H1 (cell line): ENCODE measurements around the gene CDK5RAP3. TPM values are rescaled to one million over a fixed set of nuclear protein-coding genes. Genes with fewer than 3 reads are reported as not detected.
A peak's percentile ranks its signal among the peaks of the same experiment; 100 is the strongest.

Experiments
- CTCF ChIA-PET: fragments of 300-600 bp; sonication (Branson Sonifier 250); formaldehyde crosslinking; loops from one replicate; lab custom pipeline; 2021; ENCODE audit not compliant: partially characterized antibody; lab: Charles Lee
- POLR2A ChIA-PET: fragments of 300-600 bp; sonication (Branson Sonifier 250); formaldehyde crosslinking; loops from one replicate; lab custom pipeline; 2021; ENCODE audit warnings: inconsistent platforms; ENCODE audit not compliant: partially characterized antibody; lab: Charles Lee
- DNase-seq, 2 experiments: peaks; one replicate each; pipeline versions ENCODE4 v3.0.0 to v3.0.0-alpha.2; 2010 to 2022; ENCODE audit warnings: low spot score in 2 of 2, low read depth in 1 of 2, mixed read lengths in 1 of 2
- FAIRE-seq: peaks from 2 replicates; lab custom pipeline; 2011; peaks lifted over from hg19 to GRCh38; lab: Jason Lieb, UNC
- H2AFZ ChIP-seq: 2 replicates; pipeline ENCODE4 v1.8.1; 2012; ENCODE audit warnings: low read length, inconsistent platforms
- H2AK5ac ChIP-seq: 2 replicates; pipeline ENCODE4 v1.6.1; 2013; ENCODE audit warnings: low read depth, low read length
- H2BK120ac ChIP-seq: replicated peaks from 2 replicates; pipeline ENCODE3; 2013; ENCODE audit warnings: low read depth, low read length, inconsistent platforms
- H2BK12ac ChIP-seq: 2 replicates; pipeline ENCODE4 v1.6.1; 2013; ENCODE audit warnings: low read depth, low read length
- H2BK15ac ChIP-seq: 2 replicates; pipeline ENCODE4 v1.6.1; 2013; ENCODE audit warnings: low read length
- H2BK20ac ChIP-seq: 2 replicates; pipeline ENCODE4 v1.6.1; 2013; ENCODE audit warnings: low read length
- H2BK5ac ChIP-seq: 2 replicates; pipeline ENCODE4 v1.6.1; 2013; ENCODE audit warnings: low read depth, low read length
- H3K14ac ChIP-seq: 2 replicates; pipeline ENCODE4 v1.6.1; 2013; ENCODE audit warnings: inconsistent platforms; ENCODE audit not compliant: insufficient read length
- H3K18ac ChIP-seq: 2 replicates; pipeline ENCODE4 v1.6.1; 2013; ENCODE audit warnings: low read length; ENCODE audit errors: extremely low read depth
- H3K23ac ChIP-seq: 2 replicates; pipeline ENCODE4 v1.6.1; 2013; ENCODE audit warnings: inconsistent platforms; ENCODE audit not compliant: insufficient read length
- H3K23me2 ChIP-seq: 2 replicates; pipeline ENCODE4 v1.6.1; 2013; ENCODE audit warnings: low read depth, low read length
- H3K27ac ChIP-seq: 2 replicates; pipeline ENCODE4 v1.6.1; 2011; ENCODE audit warnings: low read depth, low read length, inconsistent platforms
- H3K27me3 ChIP-seq, 4 experiments: replicated peaks in 1 of 4; 1 replicate in 1 of 4; 2 replicates in 3 of 4; pipeline versions ENCODE4 v1.6.1 to v1.8.1; 2011 to 2013; ENCODE audit warnings: low read length in 3 of 4, mild to moderate bottlenecking in 3 of 4, inconsistent platforms in 2 of 4, mixed read lengths in 2 of 4, moderate library complexity in 1 of 4; ENCODE audit not compliant: control insufficient read depth in 3 of 4, insufficient read depth in 3 of 4; ENCODE audit errors: extremely low read depth in 1 of 4
- H3K36me3 ChIP-seq, 4 experiments: 2 replicates each; pipeline versions ENCODE4 v1.6.1 to v1.8.1; 2011 to 2013; ENCODE audit warnings: mild to moderate bottlenecking in 4 of 4, low read length in 3 of 4, moderate library complexity in 2 of 4, control low read depth in 1 of 4, inconsistent platforms in 1 of 4; ENCODE audit not compliant: insufficient read depth in 4 of 4, control insufficient read depth in 2 of 4
- H3K4ac ChIP-seq: replicated peaks from 2 replicates; pipeline ENCODE3; 2013; ENCODE audit warnings: low read length, low read depth, mixed read lengths, inconsistent platforms; ENCODE audit not compliant: insufficient read length
- H3K4me1 ChIP-seq, 4 experiments: replicated peaks in 1 of 4; 1 replicate in 1 of 4; 2 replicates in 3 of 4; pipeline versions ENCODE4 v1.6.1 to v1.8.1; 2011 to 2013; ENCODE audit warnings: low read length in 3 of 4, inconsistent platforms in 2 of 4, mixed read lengths in 1 of 4; ENCODE audit not compliant: insufficient read depth in 4 of 4, control insufficient read depth in 3 of 4
- H3K4me2 ChIP-seq, 2 experiments: 2 replicates each; pipeline versions ENCODE4 v1.6.1 to v1.8.1; 2011 to 2013; ENCODE audit warnings: low read depth in 2 of 2, low read length in 2 of 2, control low read depth in 1 of 2, inconsistent platforms in 1 of 2, mild to moderate bottlenecking in 1 of 2; ENCODE audit not compliant: insufficient read depth in 1 of 2
- H3K4me3 ChIP-seq, 4 experiments: fragments of 200-600, 300-600 bp in 1 of 4; sonication (generic), shearing (Covaris generic), sonication (Bioruptor Twin) in 1 of 4; 2 replicates each; pipeline versions ENCODE4 v1.5.1 to v1.8.1; 2011 to 2016; ENCODE audit warnings: low read length in 4 of 4, low read depth in 3 of 4, control low read depth in 2 of 4, inconsistent platforms in 2 of 4, mild to moderate bottlenecking in 2 of 4, mixed read lengths in 1 of 4, moderate library complexity in 1 of 4; ENCODE audit not compliant: insufficient read depth in 2 of 4; ENCODE audit errors: extremely low read depth in 1 of 4
- H3K56ac ChIP-seq: replicated peaks from 2 replicates; pipeline ENCODE3; 2013; ENCODE audit warnings: low read depth, mild to moderate bottlenecking, mixed read lengths, low read length, inconsistent platforms; ENCODE audit not compliant: insufficient read length
- H3K79me1 ChIP-seq: 2 replicates; pipeline ENCODE4 v1.6.1; 2013; ENCODE audit warnings: low read depth, low read length, control low read depth
- H3K79me2 ChIP-seq, 2 experiments: 2 replicates each; pipeline versions ENCODE4 v1.6.1 to v1.8.1; 2012 to 2013; ENCODE audit warnings: low read length in 2 of 2, mild to moderate bottlenecking in 2 of 2, inconsistent platforms in 1 of 2; ENCODE audit not compliant: insufficient read depth in 2 of 2, control insufficient read depth in 1 of 2
- H3K9ac ChIP-seq, 4 experiments: replicated peaks in 1 of 4; 1 replicate in 1 of 4; 2 replicates in 3 of 4; pipeline versions ENCODE4 v1.6.1 to v1.8.1; 2011 to 2013; ENCODE audit warnings: low read depth in 3 of 4, low read length in 3 of 4, control low read depth in 2 of 4, mild to moderate bottlenecking in 2 of 4, moderate library complexity in 2 of 4, inconsistent platforms in 1 of 4; ENCODE audit errors: extremely low read depth in 1 of 4
- H3K9me3 ChIP-seq, 2 experiments: 2 replicates each; pipeline versions ENCODE4 v1.6.1 to v1.8.1; 2012 to 2013; ENCODE audit warnings: mild to moderate bottlenecking in 2 of 2, moderate library complexity in 2 of 2, control low read depth in 1 of 2, inconsistent platforms in 1 of 2, low read depth in 1 of 2, low read length in 1 of 2, mixed read lengths in 1 of 2; ENCODE audit not compliant: insufficient read depth in 2 of 2
- H4K20me1 ChIP-seq, 2 experiments: replicated peaks in 1 of 2; 2 replicates each; pipeline versions ENCODE3 to v1.8.1; 2011 to 2013; ENCODE audit warnings: inconsistent platforms in 2 of 2, low read length in 2 of 2, mild to moderate bottlenecking in 1 of 2; ENCODE audit not compliant: insufficient read depth in 2 of 2, control insufficient read depth in 1 of 2
- H4K5ac ChIP-seq: 2 replicates; pipeline ENCODE4 v1.6.1; 2013; ENCODE audit warnings: low read length, low read depth, mixed read lengths, inconsistent platforms; ENCODE audit not compliant: insufficient read length
- H4K8ac ChIP-seq: 2 replicates; pipeline ENCODE4 v1.8.0; 2013; ENCODE audit warnings: mild to moderate bottlenecking, moderate library complexity, low read length, inconsistent platforms; ENCODE audit not compliant: insufficient read depth; ENCODE audit errors: extremely low read depth
- H4K91ac ChIP-seq: replicated peaks from 2 replicates; pipeline ENCODE3; 2013; ENCODE audit warnings: low read length, mixed read lengths, inconsistent platforms; ENCODE audit not compliant: insufficient read length
- ASH2L ChIP-seq: fragments of 200-600, 300-600 bp; sonication (generic); IDR thresholded peaks from one replicate; pipeline ENCODE4 v1.7.1; 2017; ENCODE audit warnings: low read length
- ATF2 ChIP-seq: IDR thresholded peaks from 2 replicates; pipeline ENCODE4 v1.6.1; 2012; ENCODE audit warnings: low read length, inconsistent platforms
- BACH1 ChIP-seq: IDR thresholded peaks from 2 replicates; pipeline ENCODE4 v1.6.1; 2012; ENCODE audit warnings: low read length, improper control_type of control experiment
- FOSL1 ChIP-seq: IDR thresholded peaks from 2 replicates; pipeline ENCODE4 v1.6.1; 2011; ENCODE audit warnings: mild to moderate bottlenecking, low read depth, low read length, moderate library complexity; ENCODE audit not compliant: insufficient read depth
- RAD21 ChIP-seq, 2 experiments: IDR thresholded peaks in 1 of 2; conservative IDR thresholded peaks in 1 of 2; 2 replicates each; pipeline ENCODE4 v1.6.1; 2011; ENCODE audit warnings: low read depth in 2 of 2, low read length in 2 of 2, improper control_type of control experiment in 1 of 2, inconsistent platforms in 1 of 2, mild to moderate bottlenecking in 1 of 2, moderate library complexity in 1 of 2
- RNF2 ChIP-seq: fragments of 200-900, 300-1000 bp; sonication (generic); IDR thresholded peaks from 2 replicates; pipeline ENCODE4 v1.7.1; 2016; ENCODE audit warnings: borderline replicate concordance, low read depth, mild to moderate bottlenecking, antibody characterized with exemption, low read length; ENCODE audit not compliant: poor library complexity, severe bottlenecking; ENCODE audit errors: missing control alignments
- WGBS, 2 experiments: shearing (Covaris generic) in 1 of 2; methylation state at CpG; one replicate each; pipeline versions ENCODE4 v1.1.6 to v1.1.7; 2013 to 2015; ENCODE audit warnings: low lambda C conversion rate in 2 of 2, mixed read lengths in 2 of 2, inconsistent platforms in 1 of 2, low coverage in 1 of 2, missing lambda C conversion rate in 1 of 2; ENCODE audit not compliant: insufficient replicate concordance in 2 of 2, insufficient coverage in 1 of 2, insufficient read length in 1 of 2; ENCODE audit errors: extremely low coverage in 1 of 2, missing lambda C conversion rate in 1 of 2; 5-methylcytosine and 5-hydroxymethylcytosine counted together
- polyA plus RNA-seq, 7 experiments: library from polyadenylated mRNA; depleted of rRNA in 3 of 7; stranded (reverse) in 5 of 7; unstranded in 2 of 7; fragments of >200 nt in 5 of 7; fragments of 200-250 nt in 2 of 7; gene quantifications; 1 replicate in 5 of 7; 2 replicates in 1 of 7; 4 replicates in 1 of 7; pipeline versions ENCODE4 v1.2.1 to v1.2.3, GENCODE V29; 2011 to 2013; ENCODE audit warnings: missing spikeins in 2 of 7, mixed read lengths in 2 of 7
- total RNA-seq: library from RNA; stranded (reverse); fragmentation: NEBNext Ultra II Directional; extraction: Animal tissue kit (Norgen Biotek cat#: 25700); gene quantifications from 2 replicates; pipeline ENCODE4 v1.2.1, GENCODE V29; 2021

The CDK5RAP3 gene
- total and polyA plus RNA-seq, 2 of the 8 experiments (the other 6 are each of a cell fraction or from before 2014, with no cell fraction given), result 88.2 to 93.2 TPM

DNA sequence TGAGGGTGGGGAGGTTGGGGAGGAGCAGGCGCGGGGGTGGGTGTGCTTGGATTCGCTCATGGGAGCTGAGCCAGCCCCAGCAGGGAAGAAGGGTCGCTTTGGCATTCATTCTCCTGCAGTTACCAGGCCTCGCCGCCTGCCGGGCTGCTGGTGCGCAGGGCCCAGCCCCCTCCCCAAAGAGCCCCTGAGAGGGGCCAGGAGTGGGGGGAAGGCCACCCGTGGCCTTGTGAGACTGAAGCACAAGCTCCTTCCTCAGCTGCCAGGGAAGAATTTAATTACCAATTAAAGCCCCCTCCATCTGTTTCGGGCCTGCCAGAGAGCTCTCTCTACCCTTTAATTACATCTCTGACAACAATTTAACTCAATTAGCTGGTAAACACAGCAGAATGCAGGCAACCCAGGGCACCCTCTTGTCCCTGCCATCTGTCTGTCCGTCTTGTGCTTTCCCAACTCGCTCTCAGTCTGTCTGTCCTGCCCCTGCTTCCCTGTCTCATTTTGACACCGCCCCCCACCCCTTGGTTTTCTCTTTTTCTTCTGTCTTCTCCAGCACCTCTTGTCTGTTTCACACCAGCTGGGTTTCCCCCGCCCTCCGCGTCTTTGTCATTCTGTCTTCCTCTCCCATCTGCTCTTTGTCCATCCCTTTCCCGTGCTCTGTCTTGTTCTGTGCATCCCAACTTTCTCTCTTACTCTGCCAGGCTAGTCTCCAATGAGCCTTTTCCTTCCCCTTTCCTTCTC lies 32.7 kb downstream of the CDK5RAP3 start:
- Histone ChIP-seq H3K36me3 (no peaks in the 10 kb centered on the region), H4K91ac (peak overlapping the region; percentile 98), H3K23me2 (0 out of 2 replicates have a peak, but pooled peaks cover 2% of the 10 kb centered on the region), H3K27ac (peak overlapping the region; percentile 68; the same call in 1 of the 2 replicates), H3K14ac (no peak overlapping the region), H2BK5ac (peak overlapping the region; percentile 92; the same call in 1 of the 2 replicates), H4K8ac (no peak overlapping the region), H3K23ac (peak overlapping the region; percentile 95), H3K4me1 (peaks cover 18 to 41% (median 28%) of the 10 kb centered on the region in 4 experiments), H3K18ac (peak overlapping the region; percentile 80; the same call in 1 of the 2 replicates), H3K56ac (no peak overlapping the region), H3K4ac (peak overlapping the region; percentile 12), H3K27me3 (no peaks in the 10 kb centered on the region), H4K20me1 (no peaks in the 10 kb centered on the region), H3K79me2 (no peaks in the 10 kb centered on the region), H2BK15ac (peak overlapping the region; percentile 68; the same call in 1 of the 2 replicates), H2BK20ac (peak overlapping the region; percentile 96), H2BK12ac (peak overlapping the region; percentile 98; the same call in 1 of the 2 replicates), H3K79me1 (no peaks in the 10 kb centered on the region), H3K9ac (peak overlapping the region in 1 of 4 experiments; percentile 36; a peak in 3 of 7 replicates), H3K4me2 (peak overlapping the region; percentile 57 to 76), H2AK5ac (no peak overlapping the region), H2BK120ac (peak overlapping the region; percentile 49), H3K9me3 (no peaks in the 10 kb centered on the region), H2AFZ (no peak overlapping the region), H3K4me3 (peak overlapping the region in 2 of 4 experiments; percentile 12 to 19; a peak in 3 of 8 replicates), H4K5ac (peak overlapping the region; percentile 88)
- FAIRE-seq, result no peak
- ChIA-PET CTCF (interaction anchor here (0.6 to 27.8 kb wide), 20 partner anchors 9 to 610 kb away, joined by 3 to 493 read pairs (median 5); partner anchors contain the start of genes CDK5RAP3, PNPO and PRR15L), POLR2A (interaction anchor here (0.6 to 4.1 kb wide), 8 partner anchors 8 to 139 kb away, joined by 3 to 19 read pairs (median 4); no protein-coding TSS in a partner anchor)
- 8% methylated on average over 17 of the region's 17 CpGs; no CpG with 5 or more reads in 1 of the 2 experiments for WGBS, 2 experiments
- peak in 1 of 2 experiments; percentile 70 for DNase-seq
- TF ChIP-seq RAD21 (IDR thresholded peaks at IDR 0.05 in 1 of 2, conservative IDR thresholded peaks at IDR 0.05 in 1 of 2; ENCODE audit: low read depth in 2 of 2, low read length in 2 of 2), result no peak
- no peak for TF ChIP-seq FOSL1
- peak; percentile 27 for TF ChIP-seq ASH2L
- TF ChIP-seq RNF2, result no peak
- TF ChIP-seq ATF2, result no peak
- peak; percentile 22; the same call in 1 of the 2 replicates for TF ChIP-seq BACH1
